Measurements from ENCODE around the gene TRAPPC3L.
A peak's percentile ranks its signal among the peaks of the same experiment; 100 is the strongest.

TRAPPC3L gene

GRCh38 chr6:116556814-116557415 is 11.4 kb upstream of the TRAPPC3L start:
- no peak for DNase-seq

- DNase-seq: no peak
Observed at GRCh38 chr6:116556065-116556464, 10.6 kb upstream of the TRAPPC3L start.

GRCh38 chr6:116553451-116553850 is 8.0 kb upstream of the TRAPPC3L start, which contains the start of gene CALHM4:
CALHM4 (plus strand) TSS chr6:116553751; CDS start chr6:116553794, 43 bp downstream.
- DNase-seq: no peak

GRCh38 chr6:116550796-116551195 is 5.3 kb upstream of the TRAPPC3L start:
- no peak for DNase-seq

DNA sequence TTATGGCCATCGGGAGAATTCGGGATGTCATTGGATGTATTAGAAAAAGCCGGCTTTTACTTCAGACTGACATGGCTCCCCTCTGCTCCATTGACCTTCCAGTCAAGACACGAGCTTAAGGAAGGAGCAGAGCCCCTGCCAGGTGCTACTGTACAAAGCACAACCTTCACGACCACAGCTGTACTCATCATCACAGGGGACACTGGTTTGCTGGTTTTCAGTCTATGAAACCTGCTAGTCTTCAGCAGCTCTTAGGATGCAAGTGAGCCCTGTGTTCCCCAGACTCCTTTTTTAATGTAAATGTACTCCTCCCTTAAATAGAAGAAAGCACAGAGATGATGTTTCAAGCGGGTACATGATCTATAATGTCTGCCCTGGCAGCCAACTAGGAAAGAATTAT is 1.9 kb upstream of the TRAPPC3L start:
- no peak for DNase-seq

GRCh38 chr6:116543149-116543548 is 2.3 kb downstream of the TRAPPC3L start:
- DNase-seq: no peak

- DNase-seq: no peak
Observed at GRCh38 chr6:116542426-116542825, 3.1 kb downstream of the TRAPPC3L start.

DNA sequence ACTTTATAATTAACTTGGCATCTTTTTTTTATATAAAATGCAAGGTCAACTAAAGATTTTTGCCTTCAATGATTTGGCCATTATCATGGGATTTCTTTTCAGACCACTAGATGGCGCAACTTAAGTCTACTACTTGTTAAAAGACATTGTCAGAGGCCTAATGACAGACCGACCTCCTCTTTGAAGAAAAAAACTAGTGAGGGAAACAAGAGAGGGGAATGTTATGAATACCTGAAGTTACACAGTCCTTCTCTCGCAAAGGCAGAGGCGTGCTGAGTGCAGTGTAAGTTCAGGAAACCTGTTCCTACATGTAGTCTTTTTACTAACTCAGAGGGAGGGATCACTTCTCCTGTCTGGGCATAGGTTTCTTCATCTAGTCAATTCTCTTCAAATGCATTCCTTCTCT is 9.3 kb downstream of the TRAPPC3L start:
- DNase-seq: no peak

DNA sequence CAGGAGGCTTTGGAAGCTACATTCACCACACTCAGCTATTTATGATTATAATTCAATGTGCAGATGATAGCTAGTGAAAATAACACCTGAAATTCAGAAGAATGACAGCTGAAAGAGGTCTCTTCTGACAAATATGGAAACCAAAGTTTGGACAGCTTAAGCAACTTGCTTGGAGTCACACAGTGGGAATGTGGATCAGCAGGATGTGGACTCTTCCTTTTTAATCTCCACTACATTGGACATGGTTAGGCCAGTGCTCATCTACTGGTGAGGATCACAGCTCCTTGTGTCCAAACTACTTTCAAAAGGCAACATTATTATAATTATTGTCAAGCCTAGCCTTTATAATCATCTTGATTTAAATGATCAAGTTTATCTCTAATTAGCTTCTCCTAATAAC is 10.4 kb downstream of the TRAPPC3L start:
- DNase-seq: no peak

DNA sequence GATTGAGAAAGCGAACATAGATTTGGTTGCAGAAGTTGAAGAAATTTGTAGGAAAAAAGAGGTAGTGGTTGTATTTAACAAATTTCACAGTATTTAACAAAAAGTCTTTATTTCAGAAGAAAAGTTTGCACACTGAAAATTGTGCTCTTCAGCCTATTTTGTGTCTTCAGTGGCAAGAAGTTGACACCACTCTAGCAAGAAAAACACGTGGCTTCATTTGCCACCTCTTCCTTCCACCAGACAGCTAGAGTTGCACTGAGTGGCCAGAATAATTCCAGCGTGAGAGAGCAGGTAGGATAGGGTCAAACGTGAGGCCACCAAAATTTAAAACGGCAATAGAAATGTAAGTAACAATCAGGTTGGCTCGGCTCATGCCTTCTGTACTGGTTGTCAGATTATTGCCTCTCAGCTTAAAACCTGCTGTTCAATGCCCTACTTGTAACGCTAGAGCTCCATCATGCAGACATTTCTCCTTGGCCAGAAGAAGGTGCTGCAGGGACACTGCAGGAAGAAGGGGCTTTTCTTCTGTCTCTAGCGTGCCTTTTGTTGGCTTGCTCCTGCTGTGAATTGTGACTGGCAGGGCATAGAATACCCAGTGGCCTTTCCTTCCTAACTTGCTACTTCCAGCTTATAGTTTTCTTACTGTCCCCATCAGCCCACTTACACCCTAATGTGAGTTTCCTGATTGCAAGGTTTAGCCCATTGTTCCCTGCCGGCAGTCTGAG is 12.1 kb downstream of the TRAPPC3L start:
- no peak for DNase-seq

GRCh38 chr6:116531675-116532570 is 13.6 kb downstream of the TRAPPC3L start:
- no peak for DNase-seq

DNA sequence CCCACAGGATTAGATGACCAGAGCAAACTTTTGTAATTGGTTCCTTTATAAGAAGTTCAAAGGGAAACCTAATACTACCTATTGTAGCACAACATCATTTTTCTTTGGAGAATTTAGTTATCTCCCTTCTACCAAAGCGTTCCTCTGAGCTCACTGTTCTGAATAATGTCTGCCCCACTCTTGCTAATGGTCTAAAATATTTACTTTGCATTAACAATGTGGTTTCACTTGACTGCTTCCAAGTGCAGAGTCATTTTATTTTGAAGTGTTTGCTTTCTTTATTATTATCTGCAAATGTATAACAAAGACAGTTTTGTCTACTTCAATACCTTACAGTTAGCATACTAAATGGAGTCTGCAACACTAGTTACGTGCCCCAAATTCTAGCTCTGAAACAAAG is 15.0 kb downstream of the TRAPPC3L start:
- DNase-seq: peak; percentile 20

GRCh38 chr6:116529466-116530290 is 15.8 kb downstream of the TRAPPC3L start:
- DNase-seq: no peak

DNA sequence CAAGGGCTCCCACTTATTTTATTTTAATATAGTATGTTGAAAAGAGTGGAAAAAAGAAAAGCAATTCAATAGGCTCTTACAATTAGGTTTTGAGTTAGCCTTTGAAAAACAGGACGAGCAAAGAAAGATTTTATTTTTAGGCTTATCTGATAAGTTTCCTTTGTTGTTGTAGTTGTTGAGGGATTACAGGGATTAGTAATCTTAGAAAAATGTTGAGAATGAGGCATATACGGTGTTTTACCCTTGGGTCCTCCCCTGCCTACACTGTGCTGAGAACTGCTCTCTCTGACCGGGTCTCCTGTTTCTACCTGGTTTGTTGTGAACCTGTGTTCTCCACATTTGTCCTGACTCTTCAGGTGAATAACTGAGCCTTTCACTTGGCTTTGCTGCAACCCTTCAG is 16.7 kb downstream of the TRAPPC3L start:
- DNase-seq: no peak

DNA sequence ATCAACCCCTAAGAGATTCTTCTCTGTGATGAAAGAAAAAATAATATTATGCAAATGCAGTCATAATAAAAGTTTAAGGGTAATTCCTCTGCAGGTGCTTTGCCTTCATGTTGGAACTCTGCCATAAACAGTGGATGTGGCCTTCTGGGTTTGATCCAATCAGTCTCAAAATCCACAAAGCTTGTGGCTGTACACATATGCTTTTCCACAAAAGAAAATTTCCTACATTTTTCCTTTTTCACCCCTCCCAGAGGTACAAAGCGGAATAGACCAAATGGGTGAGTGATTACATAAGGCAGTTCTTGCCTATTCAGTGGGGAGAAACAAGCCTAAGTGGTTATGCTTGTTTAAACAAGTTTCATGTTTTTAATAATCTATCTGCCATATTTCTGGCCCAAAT is 17.4 kb downstream of the TRAPPC3L start:
- no peak for DNase-seq

GRCh38 chr6:116524236-116524635 is 21.2 kb downstream of the TRAPPC3L start:
- no peak for DNase-seq

GRCh38 chr6:116522896-116523295 is 22.6 kb downstream of the TRAPPC3L start:
- DNase-seq: no peak

DNA sequence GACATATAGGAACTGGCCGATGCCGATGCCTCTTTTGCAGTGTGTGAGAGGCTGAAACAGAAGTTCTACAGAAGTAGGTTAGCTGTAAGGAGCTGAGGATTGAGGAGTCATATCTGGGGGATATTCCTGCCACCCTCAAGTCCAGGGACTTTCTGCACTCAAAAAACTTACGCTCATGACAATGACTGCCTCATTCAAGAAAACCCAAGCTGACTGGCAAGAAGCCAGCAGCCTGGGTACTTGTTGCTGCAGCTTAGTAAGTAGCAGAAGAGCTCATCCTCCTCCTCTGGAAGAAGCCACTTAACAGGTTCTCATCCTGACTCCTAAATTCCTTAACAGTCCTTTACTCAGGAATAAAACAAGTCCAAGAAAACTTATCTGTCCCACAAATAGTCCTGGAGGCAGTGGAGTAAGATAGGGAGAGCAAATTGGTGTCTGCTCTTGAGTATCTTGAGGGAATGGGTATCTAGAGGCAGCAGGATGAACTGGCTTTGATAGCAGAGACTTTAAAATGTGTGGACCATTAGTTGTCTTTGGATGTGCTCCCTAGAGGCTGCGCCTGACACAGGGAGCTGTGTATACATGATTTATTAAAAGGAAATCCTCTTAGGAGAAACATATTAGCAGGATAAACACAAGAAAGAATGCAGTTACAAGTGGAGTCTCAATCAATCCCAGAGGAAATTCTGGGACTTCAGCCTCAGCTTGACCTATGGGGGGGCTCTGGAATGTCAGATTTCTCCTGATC is 26.7 kb downstream of the TRAPPC3L start:
- DNase-seq: no peak

GRCh38 chr6:116515141-116515540 is 30.3 kb downstream of the TRAPPC3L start:
- no peak for DNase-seq

DNA sequence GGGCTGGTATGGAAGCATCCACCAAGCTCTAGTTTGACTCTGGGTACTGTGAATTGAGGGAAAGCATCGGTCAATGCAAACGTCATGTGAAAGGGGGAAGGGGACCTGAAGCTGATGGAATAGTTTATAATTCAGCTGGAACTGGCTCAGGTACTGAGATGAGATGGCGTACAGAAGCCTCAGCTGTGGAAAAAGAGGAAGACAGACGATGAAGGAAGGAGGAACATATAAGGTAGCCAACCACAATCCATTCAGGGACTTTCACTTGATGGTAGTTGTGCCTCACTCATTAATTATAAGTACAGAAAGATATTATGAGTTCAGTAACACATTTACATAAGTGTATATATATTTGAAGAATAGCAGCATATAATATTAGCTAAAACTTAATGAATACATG is 31.4 kb downstream of the TRAPPC3L start:
- DNase-seq: no peak

- no peak for DNase-seq
Observed at GRCh38 chr6:116513224-116513875, 32.1 kb downstream of the TRAPPC3L start.
